Hematopoietic multipotent progenitor cell (in vitro differentiated cells): ENCODE results near the gene TUBA3D. TPM values are rescaled to one million over a fixed set of nuclear protein-coding genes. Genes with fewer than 3 reads are reported as not detected.
"Not testable (repeated sequence)": the region's sequence is repeated elsewhere in the genome, so short reads cannot be mapped to it uniquely, and the experiment has no call there.

ENCODE experiments used
- DNase-seq, 3 donors: peaks; one replicate each; pipeline ENCODE4 v3.0.0-alpha.2; 2011 to 2015; ENCODE audit warnings: low read depth in 2 of 3, low spot score in 2 of 3
- total RNA-seq: library from RNA; depleted of rRNA; stranded (reverse); fragments of >200 nt; gene quantifications from one replicate; pipeline ENCODE4 v1.2.3, GENCODE V29; 2012

The TUBA3D gene
- total RNA-seq, 1 donor, result under 0.01 TPM

GRCh38 chr2:131530626-131531344, 54.9 kb downstream of the TUBA3D start:
- DNase-seq, result peak in 1 of 3 donors; percentile 7

GRCh38 chr2:131531547-131532185, 55.7 kb downstream of the TUBA3D start:
- DNase-seq, result not testable (repeated sequence)

Other genes starting within 250 kb of the TUBA3D start
- not detected for gene RAB6D, start 112.0 kb upstream of the TUBA3D start, total RNA-seq
- gene MZT2A, start 16.3 kb downstream of the TUBA3D start, total RNA-seq, result 122 TPM
- 0.27 TPM for gene CCDC74A, start 51.8 kb downstream of the TUBA3D start, total RNA-seq